Prostate gland (tissue), 2 donors: ENCODE data around the gene C4orf36. TPM values are rescaled to one million over a fixed set of nuclear protein-coding genes. Genes with fewer than 3 reads are reported as not detected.

ENCODE experiments used
- DNase-seq: peaks from one replicate; pipeline ENCODE4 v3.0.0-alpha.2; 2019; ENCODE audit warnings: low spot score
- H3K27ac ChIP-seq, 2 donors: fragments of 200-600 bp; sonication (generic); 2 replicates each; pipeline ENCODE4 v1.5.1; 2017 to 2019
- H3K27me3 ChIP-seq: fragments of 200-600 bp; sonication (generic); replicated peaks from 2 replicates; pipeline ENCODE4 v1.5.1; 2019; ENCODE audit not compliant: insufficient read depth
- H3K36me3 ChIP-seq, 2 donors: fragments of 200-600 bp; sonication (generic); 1 replicate in 1 of 2; 2 replicates in 1 of 2; pipeline versions ENCODE4 v1.5.1 to v1.8.1; 2017 to 2019
- H3K4me1 ChIP-seq: fragments of 200-600 bp; sonication (generic); replicated peaks from 2 replicates; pipeline ENCODE4 v1.5.1; 2019
- H3K4me3 ChIP-seq, 2 donors: fragments of 200-600 bp; sonication (generic); 2 replicates each; pipeline ENCODE4 v1.5.1; 2017 to 2019
- H3K9me3 ChIP-seq: fragments of 200-600 bp; sonication (generic); 2 replicates; pipeline ENCODE4 v1.5.1; 2017
- CTCF ChIP-seq, 4 experiments: fragments of 200-600 bp in 2 of 4; fragments of 450-650 bp in 2 of 4; sonication (generic) in 2 of 4; IDR thresholded peaks; 1 replicate in 3 of 4; 2 replicates in 1 of 4; pipeline ENCODE4 v1.5.1; 2016 to 2019; ENCODE audit warnings: antibody characterized with exemption in 4 of 4, mild to moderate bottlenecking in 2 of 4, moderate library complexity in 2 of 4
- POLR2A ChIP-seq: fragments of 450-650 bp; IDR thresholded peaks from one replicate; pipeline ENCODE4 v1.6.1; 2016; ENCODE audit warnings: antibody characterized with exemption, mild to moderate bottlenecking
- POLR2AphosphoS5 ChIP-seq: sonication (generic); formaldehyde crosslinking; IDR thresholded peaks from one replicate; pipeline ENCODE4 v1.6.1; 2017; ENCODE audit warnings: antibody characterized with exemption
- WGBS: methylation state at CpG from one replicate; pipeline ENCODE4 v1.1.5; 2018; 5-methylcytosine and 5-hydroxymethylcytosine counted together
- intact Hi-C: fragments of 100-400 bp; cut with DNase I; formaldehyde crosslinking; loops from one replicate; pipeline ENCODE4 v1.14.2; 2022
- total RNA-seq, 2 donors: library from RNA; depleted of rRNA; stranded (reverse); fragments of >200 nt; gene quantifications; one replicate each; pipeline ENCODE4 v1.1.0, GENCODE V29; 2016

The C4orf36 gene
- total RNA-seq, 2 donors from 2014 or later: 3.4 TPM; not detected in 1

- Histone ChIP-seq H3K36me3 (no peaks in the 10 kb centered on the region), H3K4me1 (no peaks in the 10 kb centered on the region), H3K9me3 (no peaks in the 10 kb centered on the region), H3K4me3 (no peak overlapping the region), H3K27ac (no peak overlapping the region), H3K27me3 (no peaks in the 10 kb centered on the region)
- no peak for DNase-seq
- TF ChIP-seq POLR2A (no peak), CTCF (IDR thresholded peaks at IDR 0.05) (no peak), POLR2AphosphoS5 (no peak)
- intact Hi-C loops: no loop called here
- 67% methylated on average over 4 of the region's 4 CpGs for WGBS
Observed at GRCh38 chr4:86872135-86872534, 20.1 kb downstream of the C4orf36 start.

GRCh38 chr4:86870442-86871069 is 21.7 kb downstream of the C4orf36 start:
- no peak overlapping the region for H3K27ac ChIP-seq
- H3K4me3 ChIP-seq: no peak overlapping the region
- H3K27me3 ChIP-seq: no peaks in the 10 kb centered on the region
- 71% methylated on average over 9 of the region's 9 CpGs for WGBS
- intact Hi-C loops: no loop called here
- no peak for DNase-seq
- TF ChIP-seq POLR2A (no peak), POLR2AphosphoS5 (no peak), CTCF (IDR thresholded peaks at IDR 0.05) (no peak)
- H3K36me3 ChIP-seq: no peaks in the 10 kb centered on the region
- H3K9me3 ChIP-seq: no peaks in the 10 kb centered on the region
- no peaks in the 10 kb centered on the region for H3K4me1 ChIP-seq

- DNase-seq: no peak
- Histone ChIP-seq H3K4me3 (no peak overlapping the region), H3K9me3 (no peaks in the 10 kb centered on the region), H3K36me3 (no peaks in the 10 kb centered on the region), H3K4me1 (no peaks in the 10 kb centered on the region), H3K27me3 (no peaks in the 10 kb centered on the region), H3K27ac (no peak overlapping the region)
- intact Hi-C loops: no loop called here
- TF ChIP-seq POLR2AphosphoS5 (no peak), POLR2A (no peak), CTCF (IDR thresholded peaks at IDR 0.05) (no peak)
- WGBS: 95% methylated on average over 8 of the region's 8 CpGs
Observed at GRCh38 chr4:86857341-86858052, 34.7 kb downstream of the C4orf36 start.

GRCh38 chr4:86856896-86857295 is 35.3 kb downstream of the C4orf36 start:
- Histone ChIP-seq H3K27ac (no peak overlapping the region), H3K27me3 (no peaks in the 10 kb centered on the region), H3K4me1 (no peaks in the 10 kb centered on the region), H3K4me3 (no peak overlapping the region), H3K36me3 (no peaks in the 10 kb centered on the region), H3K9me3 (no peaks in the 10 kb centered on the region)
- intact Hi-C loops: no loop called here
- TF ChIP-seq POLR2A: no peak
- TF ChIP-seq CTCF (IDR thresholded peaks at IDR 0.05): no peak
- TF ChIP-seq POLR2AphosphoS5: no peak
- DNase-seq: no peak
- 16% methylated on average over 1 of the region's 1 CpG for WGBS

- no peaks in the 10 kb centered on the region for H3K36me3 ChIP-seq
- H3K4me1 ChIP-seq: no peaks in the 10 kb centered on the region
- no peaks in the 10 kb centered on the region for H3K27me3 ChIP-seq
- no peak overlapping the region for H3K4me3 ChIP-seq
- TF ChIP-seq POLR2AphosphoS5 (peak; percentile 43), CTCF (IDR thresholded peaks at IDR 0.05) (no peak), POLR2A (no peak)
- peak; percentile 11 for DNase-seq
- H3K9me3 ChIP-seq: no peaks in the 10 kb centered on the region
- whole genome bisulfite sequencing: 30% methylated on average over 2 of the region's 2 CpGs
- peak overlapping the region in 1 of 2 donors; percentile 29 for H3K27ac ChIP-seq
- intact Hi-C loops: no loop called here
Observed at GRCh38 chr4:86855572-86855971, 36.6 kb downstream of the C4orf36 start.
